Stimulated activated CD4-positive, alpha-beta T cell treated with anti-CD3 and anti-CD28 coated beads, TNF-alpha, amount 100 ng/mL, for 4 hours (primary cell): ENCODE results near the gene NBEA.
"Not testable (repeated sequence)": the region's sequence is repeated elsewhere in the genome, so short reads cannot be mapped to it uniquely, and the experiment has no call there.

Experiments
- DNase-seq, 3 experiments: peaks; one replicate each; pipeline ENCODE4 v3.0.0-alpha.2; 2020; ENCODE audit warnings: low read depth in 3 of 3

Gene NBEA

DNA sequence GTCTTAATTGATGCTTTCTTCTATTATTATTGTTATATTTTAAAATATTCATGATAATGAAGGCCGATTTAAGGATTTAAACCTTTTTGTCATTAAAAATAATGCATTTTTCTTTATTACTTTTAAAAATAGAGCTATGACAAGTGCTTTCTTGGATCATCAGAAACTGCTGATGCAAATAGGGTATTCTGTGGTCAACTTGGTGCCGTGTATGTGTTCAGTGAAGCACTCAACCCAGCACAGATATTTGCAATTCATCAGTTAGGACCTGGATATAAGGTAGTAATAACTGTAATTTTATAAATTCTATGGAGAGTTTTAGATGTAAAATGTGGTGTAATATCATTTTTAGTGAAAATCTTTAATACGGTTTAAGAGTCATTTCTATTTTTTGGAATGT is 116.5 kb downstream of the NBEA start:
- DNase-seq = not testable (repeated sequence)

DNA sequence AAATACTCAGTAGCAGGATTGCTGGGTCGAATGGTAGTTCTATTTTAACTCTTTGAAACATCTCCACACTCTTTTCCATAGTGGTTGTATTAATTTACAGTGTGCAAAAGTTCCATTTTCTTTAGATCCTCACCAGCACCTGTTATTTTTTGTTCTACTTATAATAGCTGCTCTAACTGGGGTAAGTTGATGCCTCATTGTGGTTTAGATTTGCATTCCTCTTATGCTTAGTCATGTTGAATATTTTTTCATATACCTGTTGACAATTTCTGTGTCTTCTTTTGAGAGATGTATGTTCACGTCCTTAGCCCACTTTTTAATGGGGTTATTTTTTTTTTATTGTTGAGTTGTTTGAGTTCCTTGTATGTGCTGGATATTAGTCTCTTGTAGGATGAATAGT is 144.6 kb downstream of the NBEA start:
- DNase-seq = no peak

DNA sequence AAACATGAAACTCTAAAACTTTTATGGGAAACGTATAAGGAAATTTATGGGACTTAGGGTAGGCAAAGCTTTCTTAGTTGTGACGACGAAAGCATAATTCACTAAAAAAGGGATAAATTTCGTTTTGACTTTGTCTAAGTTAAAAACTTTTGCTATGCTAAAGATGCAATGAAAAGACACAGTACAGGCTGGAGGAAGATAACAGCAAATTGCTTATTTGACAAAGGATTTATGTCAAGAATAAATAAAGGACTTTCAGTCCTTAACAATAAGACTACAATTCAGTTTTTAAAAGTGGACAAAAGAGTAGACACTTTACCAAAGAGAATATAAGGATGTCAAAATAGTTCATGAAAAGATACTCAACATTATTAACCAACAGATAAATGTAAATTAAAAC is 150.2 kb downstream of the NBEA start:
- no peak for DNase-seq

DNA sequence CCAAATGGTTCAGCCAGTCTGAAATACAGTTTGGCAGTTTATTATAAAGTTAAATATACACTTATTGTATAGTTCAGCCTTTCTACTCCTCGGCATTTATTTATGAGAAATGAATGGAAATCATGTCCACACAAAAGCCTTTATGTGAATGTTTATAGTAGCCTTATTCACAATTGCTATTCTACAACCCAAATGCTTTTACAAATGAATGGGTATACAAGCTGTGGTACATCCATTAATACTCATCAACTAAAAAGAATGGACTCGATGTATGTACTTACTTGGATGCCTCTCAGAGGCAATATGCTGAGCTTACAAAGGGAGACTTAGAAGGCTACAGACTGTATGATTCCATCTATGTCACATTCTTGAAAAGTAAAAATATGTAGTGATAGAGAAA is 150.7 kb downstream of the NBEA start:
- DNase-seq = no peak

DNA sequence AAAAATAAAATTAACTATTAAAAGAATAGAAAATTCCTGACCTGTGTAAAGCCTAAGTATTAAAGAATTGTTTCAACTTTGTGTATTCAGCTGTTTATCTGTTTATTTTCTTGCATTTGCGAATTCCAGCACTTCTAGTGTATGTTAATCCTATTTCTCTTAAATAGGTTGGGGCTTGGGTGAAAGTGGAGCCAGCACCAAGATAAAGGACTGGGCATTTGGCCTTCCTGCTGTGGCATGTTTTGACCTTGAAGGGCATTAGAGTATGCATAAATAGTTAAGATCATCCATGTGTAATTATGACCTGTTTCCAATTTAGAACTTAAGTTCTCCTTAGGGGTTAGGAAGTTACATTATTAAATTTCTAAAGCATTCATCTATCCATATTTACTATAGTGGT is 151.3 kb downstream of the NBEA start:
- no peak for DNase-seq

DNA sequence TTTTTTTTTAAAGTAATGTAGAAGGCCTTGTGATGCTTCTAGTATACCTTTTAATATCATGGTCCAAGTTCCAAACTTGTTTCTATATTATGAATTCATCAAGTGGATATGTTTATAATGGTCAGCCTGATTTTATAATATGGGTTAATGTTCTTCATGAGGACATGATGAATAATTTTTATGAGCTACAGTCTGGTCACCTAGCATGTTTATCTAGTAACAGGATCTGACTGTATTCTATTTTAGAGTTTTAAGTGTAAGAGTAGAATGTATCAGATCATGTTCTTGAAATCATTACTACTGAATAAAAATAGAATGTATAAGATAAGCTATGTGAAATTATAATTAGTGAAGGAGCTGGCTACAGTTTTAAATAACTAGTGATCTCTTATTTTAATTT is 164.7 kb downstream of the NBEA start:
- DNase-seq = not testable (repeated sequence)

DNA sequence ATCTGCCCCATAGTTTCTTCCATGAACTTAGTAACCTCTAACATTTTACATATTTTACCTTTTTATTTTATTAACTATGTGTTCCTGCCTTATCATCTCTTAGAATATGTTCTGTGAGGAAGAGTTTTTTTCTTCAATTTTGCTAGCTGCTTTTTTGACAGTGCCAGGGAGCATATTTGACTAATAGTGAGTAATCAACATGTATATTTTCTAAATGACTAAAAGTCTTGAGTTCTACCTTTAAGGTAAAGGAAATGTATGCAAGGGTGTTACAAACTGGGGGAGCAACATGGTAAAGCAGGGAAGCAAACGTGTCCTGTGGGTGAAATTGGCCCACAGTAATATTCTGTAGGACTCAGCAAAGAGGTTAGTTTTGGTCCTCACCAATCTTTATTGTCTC is 165.5 kb downstream of the NBEA start:
- DNase-seq = no peak

DNA sequence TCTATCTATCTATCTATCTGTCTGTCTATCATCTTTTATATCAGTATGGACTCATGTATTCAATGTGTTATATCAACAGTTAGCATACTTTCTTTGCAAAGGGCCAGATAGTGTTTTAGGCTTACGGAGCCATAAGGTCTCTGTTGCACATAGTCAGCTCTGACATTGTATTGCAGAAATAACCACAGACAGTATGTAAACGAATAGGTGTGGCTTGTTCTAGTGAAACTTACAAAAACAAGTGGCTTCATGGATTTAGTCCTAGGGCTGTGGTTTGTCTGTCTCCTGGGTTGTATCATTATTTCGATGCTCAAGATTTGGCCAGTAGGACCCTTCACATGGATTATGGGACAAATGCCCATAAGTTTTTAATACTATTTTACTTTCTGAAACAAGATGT is 171.5 kb downstream of the NBEA start:
- not testable (repeated sequence) for DNase-seq

DNA sequence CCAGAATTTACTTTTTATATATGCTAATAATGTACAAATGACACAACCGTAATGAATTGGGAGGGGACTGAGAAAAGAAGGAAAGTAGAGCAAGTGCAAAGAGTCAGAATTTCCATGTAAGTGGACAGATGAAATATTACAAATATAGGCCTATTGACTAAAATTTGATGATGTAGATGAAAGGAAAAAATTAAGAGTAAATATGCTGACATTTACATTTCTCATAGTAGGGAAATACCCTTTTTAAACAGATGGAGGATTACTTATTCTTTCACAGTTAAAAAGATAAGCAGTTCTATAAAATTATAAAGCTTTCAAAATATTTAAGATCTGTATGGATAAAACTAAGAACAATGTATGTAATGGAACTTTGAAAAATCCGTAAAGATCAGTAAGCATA is 185.4 kb downstream of the NBEA start:
- DNase-seq = no peak

DNA sequence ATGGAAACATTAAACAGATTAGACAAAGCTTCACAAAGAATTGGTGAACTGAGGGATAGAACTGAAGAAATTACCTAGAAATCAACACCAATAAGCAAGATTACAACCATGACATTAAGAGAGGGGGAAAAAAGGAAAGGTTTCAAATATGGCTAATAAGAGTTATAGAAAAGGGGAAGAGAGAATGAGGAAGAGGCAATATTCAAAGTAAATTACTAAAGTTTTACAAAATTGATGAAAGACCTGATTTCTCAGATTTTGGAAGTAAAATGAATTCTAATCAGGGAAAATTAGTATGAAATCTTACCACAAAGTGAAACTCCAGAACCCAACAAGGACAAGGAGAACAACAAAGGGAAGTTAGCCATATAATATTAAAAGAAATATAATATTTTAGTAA is 187.4 kb downstream of the NBEA start:
- no peak for DNase-seq

DNA sequence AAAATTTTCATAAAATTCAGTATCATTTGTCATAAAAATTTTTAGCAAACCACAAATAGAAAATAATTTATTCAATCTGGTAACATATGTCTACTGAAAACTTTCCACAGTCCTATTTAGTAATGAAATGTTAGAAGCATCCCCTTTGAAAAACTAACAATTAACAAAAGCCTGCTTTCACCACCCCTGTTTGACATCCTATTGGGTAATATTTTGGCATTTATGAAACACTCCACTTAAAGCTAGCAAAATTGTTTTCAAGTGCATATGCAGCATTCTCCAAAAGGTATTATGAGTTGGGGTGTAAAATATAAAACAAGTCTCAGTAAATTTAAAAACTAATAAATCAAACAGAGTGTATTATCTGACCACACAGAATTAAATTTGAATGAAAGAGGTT is 189.4 kb downstream of the NBEA start:
- DNase-seq = no peak

DNA sequence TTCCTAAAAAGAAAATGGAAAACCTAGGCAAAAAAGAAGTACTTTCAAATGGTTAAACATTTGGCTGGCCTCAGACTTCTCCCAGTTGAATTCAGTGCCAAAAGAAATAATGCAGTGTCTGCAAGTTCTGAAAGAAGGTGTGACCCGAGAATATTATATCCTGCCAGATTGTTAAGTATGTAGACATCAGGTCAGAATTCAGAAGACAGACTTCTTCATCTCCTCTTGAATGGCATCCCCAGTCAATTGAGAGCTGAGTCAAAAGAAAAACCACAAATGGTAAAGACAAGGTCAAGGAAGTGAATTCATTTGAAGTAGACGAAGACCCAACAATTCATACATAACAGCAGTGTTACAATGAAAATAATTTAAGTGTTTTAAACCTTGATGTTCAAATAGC is 194.5 kb downstream of the NBEA start:
- DNase-seq = no peak

DNA sequence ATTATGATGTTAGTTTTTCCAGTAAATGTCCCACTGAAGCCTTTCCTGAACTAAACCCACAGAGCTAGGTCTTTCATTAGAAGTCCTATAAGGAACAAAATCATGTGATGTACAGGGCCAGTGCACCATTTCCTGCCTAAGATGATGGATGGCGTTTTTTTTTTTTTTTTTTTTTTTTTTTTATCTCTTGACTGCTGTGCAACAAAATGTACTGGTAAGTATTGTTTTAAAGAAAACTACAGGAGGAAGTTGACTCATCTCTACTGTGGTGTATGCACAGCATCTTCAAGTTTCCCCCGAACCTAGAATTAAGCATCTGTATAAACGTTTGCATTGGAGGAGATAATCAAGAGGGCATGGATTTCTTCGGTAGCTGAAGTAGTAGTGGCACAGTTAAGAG is 197.5 kb downstream of the NBEA start:
- DNase-seq = no peak

DNA sequence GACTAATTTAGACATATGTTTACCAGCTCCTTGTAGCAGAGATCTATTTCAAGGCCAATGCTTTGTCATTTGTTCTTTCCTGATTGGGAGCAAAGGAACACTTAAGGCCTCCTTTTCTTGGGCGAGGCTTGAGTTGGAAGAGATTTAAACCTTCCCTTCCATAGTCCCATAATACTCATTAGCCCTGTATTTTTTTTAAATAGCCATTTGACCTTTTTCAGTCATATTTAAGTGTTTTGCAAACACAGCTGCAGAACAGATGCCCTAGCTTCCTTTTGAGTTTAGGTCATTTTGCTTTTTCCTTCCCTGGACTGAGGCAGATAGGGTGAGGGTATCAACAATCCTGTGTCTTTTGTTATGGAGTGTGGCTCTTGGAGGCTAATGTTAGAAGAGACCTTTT is 198.3 kb downstream of the NBEA start:
- DNase-seq = no peak

DNA sequence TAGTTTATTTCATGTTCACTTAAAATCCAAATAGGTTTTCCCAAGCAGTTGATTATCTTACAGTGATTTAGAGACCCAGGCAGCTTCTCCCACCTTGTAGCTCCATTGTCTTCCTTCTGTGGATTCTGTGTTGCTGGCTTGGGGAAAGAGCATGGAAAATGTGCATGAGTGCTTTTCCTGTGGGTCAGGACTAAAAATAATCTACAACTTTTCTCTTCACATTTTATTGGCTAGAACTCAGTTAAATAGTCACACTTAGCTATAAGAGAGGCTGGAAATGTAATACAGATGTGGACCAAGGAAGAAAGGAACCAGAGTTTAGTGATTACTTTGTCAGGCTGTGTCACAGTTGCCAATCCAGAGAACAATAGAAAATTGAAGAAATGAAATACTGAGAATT is 198.8 kb downstream of the NBEA start:
- no peak for DNase-seq

DNA sequence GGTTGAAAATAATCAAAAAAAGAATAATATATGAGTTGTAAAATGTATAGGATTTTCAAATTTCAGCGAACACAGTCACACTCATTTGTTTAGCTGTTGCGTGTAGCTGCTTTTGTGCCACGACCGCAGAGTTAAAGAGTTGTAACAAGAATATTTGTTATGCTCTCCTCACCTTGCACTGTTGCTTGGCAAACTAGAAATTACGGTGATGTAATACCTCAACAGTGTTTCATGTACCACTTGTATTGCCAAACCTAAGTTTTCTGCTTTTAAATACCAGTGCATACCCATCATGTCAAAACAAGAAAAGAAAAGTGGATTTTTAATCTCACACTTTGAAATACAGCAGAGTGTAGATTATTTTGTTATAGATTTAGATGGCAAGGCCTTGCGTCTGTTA is 201.1 kb downstream of the NBEA start:
- no peak for DNase-seq

DNA sequence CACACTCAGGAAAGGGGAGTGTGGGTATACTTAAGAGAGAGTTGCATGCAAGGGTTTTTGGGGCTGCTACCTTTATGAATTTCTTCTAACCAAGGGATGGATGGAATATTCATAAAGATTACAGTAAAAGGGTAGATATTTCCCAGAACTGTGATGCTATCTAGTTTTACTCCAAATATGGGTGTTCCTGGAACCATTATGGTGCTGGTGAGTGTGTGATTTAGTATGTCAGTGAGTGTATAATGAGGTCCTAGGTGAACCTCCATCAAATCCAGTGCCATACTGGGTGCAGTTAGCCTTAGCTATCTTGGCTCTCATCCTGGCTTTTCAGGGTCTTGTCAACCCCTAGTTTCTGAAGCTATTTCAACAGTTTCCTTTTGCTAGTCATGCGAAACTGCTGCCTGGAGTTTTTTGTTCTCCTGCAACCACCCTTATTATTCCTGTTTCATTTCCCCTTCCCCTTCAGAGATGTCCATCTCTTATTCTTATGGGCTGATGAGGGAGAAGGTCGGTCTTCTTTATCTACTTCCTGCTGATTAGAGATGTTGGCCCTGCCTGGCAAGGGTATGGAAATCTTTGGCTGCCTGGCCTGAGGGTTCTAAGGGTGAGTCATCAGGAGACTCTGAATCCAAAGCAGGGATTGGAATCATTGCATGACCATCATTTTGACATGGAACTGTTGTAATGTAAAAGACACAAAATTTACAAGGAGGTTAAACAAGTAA is 202.3 kb downstream of the NBEA start:
- DNase-seq = no peak

DNA sequence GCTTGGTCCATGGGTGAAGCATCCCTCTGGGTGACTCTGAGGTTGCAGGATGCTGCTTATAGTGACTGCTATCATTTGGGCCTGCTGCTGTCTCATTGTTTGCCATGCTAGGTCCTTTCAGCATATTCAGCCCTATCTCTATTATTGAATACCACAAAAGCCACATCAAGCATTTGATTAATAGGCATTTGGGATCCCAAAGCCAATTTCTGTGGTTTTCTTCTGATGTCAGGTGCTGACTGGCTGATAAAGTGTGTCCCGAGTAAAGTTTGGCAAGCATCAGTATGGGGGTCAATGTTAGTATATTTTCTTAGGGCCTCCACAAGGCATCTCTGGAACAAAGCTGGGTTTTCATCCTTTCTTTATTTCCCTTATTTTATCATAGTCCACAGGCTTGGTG is 204.6 kb downstream of the NBEA start:
- no peak for DNase-seq

DNA sequence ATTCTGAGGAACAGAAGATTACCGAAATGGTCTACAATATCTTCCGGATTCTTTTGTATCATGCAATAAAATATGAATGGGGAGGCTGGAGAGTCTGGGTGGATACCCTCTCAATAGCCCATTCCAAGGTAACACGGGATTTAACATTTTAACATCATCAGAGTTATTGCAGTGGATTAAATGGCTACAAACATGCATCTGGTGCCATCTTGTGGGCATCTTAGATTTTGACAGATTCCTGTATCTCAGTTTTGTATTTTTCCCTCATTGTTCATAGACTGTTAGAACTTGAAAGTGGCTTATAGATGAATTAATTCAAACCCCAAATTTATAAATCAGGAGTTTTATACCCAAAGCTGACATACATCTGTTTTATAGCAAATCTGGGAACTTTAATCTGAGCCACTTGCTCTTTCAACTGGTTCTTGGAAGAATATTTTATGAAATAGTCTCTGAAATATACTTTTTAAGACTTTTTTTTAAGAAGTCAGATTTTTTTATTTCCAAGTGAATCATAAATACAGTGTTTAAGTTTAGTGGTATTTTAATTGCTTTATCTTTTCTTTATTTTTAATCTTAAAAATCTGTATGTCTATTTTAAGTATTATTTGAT is 215.2 kb downstream of the NBEA start:
- no peak for DNase-seq

DNA sequence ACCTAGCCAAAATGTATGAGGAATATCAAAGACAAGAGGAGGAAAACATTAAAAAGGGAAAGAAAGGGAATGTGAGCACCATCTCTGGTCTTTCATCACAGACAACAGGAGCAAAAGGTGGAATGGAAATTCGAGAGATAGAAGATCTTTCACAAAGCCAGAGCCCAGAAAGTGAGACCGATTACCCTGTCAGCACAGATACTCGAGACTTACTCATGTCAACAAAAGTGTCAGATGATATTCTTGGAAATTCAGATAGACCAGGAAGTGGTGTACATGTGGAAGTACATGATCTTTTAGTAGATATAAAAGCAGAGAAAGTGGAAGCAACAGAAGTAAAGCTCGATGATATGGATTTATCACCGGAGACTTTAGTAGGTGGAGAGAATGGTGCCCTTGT is 217.0 kb downstream of the NBEA start:
- no peak for DNase-seq

DNA sequence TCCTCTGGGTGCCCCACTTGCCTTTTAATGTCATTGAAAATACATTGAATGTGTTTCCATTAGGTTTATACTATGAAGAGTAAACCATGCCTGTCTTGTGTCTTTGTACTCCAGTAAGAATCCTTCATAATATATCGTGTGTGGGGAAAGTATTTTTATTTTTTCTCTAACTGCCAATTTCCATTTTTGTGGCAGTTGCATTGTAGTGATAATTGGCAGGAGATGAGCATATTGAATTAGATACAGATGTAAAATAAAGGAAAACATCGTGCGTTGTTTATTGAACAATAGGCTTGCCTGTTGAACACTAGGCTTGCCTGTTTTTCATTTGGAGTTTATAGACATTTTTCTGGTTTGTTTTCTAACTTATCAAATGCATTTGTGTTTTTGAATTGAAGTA is 218.8 kb downstream of the NBEA start:
- no peak for DNase-seq

DNA sequence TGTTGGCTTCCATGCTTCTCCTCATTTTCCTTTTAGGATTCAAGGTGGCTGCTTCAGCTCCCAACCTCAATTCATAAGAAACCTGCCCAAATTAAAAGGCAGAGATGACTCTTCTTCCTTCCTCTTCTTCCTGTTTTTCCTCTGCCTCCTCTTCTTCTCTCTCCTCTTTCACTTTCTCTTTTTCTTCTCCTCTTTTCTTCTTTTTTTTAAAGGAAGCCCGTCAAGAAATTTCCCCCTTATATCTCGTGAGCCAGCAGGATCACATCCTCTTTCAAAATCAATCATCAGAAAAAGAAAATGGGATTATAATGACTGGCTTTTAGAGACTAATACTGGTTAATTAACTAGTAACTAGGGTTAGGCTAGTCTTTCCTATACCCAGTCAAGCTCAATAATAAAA is 220.3 kb downstream of the NBEA start:
- no peak for DNase-seq

DNA sequence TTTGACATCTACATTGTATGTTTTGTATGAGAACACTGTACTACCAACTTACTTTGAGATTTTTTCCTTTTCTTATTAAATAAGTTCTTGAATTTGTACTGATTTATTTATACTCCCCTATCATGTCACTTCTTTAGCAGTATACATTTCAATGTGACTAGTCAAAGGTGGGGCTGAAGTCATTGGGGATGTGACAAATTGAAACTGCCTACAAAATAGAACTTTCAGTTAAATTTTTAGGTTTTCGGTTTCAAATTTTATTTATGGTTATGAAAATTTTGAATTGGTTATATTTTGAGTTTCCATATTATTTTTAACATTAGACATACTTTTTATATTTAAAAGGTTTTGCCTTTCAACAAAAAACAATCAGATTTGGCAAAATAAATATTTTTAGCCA is 221.6 kb downstream of the NBEA start:
- DNase-seq = no peak

DNA sequence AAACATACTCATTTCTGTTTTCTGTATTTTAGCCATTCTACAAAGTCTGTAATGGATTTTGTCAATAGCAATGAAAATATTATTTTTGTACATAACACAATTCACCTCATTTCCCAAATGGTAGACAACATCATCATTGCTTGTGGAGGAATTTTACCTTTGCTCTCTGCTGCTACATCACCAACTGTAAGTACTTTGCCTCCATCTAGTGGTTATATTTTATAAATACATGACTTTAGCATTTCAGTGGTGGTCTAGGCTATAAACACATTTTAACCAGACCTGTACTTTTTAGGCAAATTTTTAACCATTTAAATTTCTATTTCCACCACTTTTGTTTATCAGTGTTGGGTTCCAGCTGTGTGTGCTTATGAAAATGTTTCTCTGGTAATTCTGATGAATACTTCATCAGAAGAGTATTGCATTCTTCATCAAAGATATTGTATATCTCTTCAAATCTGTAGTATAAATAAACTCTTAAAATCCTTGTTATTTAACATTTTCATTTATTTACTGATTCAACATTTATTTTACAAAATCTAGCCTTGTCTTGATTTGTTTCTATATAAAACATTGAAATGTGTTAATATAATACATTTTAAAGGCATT is 222.4 kb downstream of the NBEA start:
- no peak for DNase-seq
